GM21737 (cell line): Measurements from ENCODE around the gene IGF2BP2.
"Not testable (repeated sequence)": the region's sequence is repeated elsewhere in the genome, so short reads cannot be mapped to it uniquely, and the experiment has no call there.

ENCODE experiments used
- ATAC-seq: cut with Tn5 transposase; IDR thresholded peaks from one replicate; pipeline ENCODE4 v1.9.1; 2021; ENCODE audit warnings: mild to moderate bottlenecking, moderate library complexity; ENCODE audit not compliant: unreplicated experiment

Gene IGF2BP2

DNA sequence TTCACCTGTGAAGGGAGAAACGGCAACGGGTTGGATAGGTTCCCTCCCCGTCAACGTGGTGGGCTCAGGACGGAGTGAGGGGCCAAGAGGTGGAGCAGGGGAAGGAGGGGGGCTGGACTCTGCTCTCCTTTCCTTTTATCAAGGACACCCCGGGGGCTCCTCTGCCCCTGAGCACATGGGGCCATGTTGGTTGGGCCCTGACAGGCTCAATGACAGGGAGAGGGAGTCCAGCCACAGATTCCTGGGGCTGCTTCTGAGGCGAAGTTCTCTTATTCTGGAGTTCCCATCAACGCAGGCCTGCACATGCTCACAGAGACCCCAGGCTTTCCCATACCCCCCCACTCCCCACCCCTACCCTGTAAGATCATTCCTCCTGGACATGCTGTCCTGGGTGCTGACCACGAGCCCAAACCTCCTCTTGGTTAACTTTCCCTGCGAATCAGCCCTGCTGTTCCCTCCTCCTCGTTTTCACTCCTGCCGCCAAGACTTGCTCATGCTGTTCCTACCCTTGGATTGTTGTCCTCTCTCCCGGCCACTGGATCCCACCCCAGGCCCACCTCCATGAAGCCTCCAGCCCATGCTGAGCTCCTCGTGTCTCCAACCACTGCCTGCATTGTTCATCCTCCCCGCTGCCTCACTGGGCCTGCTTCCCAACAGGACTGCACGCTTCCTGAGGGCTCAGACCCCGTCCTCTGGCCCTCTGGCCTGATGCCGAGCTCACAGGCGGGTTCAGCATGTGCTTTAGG is 177.5 kb downstream of the IGF2BP2 start:
- ATAC-seq = no peak

DNA sequence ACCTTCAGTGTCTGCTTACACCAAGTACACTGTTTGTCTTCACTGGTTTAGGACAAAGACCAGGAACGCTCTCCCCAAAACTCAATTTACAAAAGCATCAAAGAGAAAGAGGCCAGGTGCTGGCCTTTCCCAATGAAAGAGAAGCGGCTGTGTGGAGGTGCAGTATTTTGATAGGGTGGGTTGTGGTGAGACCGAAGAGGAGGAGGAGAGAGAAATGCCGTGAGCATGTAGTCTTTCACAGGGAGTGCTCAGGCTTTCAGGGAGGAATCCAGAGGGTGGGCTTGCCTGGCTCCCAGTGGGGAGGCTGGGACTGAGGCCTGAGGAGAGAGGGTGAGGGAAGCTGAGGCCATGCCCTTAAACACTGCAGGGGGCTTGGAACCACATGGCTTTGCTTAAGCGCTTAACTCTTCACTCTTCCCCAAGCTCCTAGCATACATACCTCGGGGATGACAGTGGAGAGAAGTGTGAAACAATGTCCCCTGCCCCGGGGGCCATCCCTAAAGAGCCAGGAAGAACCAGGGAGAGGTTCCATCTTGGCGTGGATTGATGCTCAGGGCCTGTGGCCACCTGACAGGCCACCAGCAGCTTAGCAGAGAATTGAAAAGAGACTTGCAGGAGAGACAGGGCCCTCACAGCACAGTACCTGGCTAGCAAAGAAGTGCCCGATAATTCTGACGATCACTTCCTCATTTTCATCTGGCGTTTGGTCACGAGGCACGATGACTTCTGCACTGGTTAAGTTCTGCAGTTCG is 178.3 kb downstream of the IGF2BP2 start:
- no peak for ATAC-seq

DNA sequence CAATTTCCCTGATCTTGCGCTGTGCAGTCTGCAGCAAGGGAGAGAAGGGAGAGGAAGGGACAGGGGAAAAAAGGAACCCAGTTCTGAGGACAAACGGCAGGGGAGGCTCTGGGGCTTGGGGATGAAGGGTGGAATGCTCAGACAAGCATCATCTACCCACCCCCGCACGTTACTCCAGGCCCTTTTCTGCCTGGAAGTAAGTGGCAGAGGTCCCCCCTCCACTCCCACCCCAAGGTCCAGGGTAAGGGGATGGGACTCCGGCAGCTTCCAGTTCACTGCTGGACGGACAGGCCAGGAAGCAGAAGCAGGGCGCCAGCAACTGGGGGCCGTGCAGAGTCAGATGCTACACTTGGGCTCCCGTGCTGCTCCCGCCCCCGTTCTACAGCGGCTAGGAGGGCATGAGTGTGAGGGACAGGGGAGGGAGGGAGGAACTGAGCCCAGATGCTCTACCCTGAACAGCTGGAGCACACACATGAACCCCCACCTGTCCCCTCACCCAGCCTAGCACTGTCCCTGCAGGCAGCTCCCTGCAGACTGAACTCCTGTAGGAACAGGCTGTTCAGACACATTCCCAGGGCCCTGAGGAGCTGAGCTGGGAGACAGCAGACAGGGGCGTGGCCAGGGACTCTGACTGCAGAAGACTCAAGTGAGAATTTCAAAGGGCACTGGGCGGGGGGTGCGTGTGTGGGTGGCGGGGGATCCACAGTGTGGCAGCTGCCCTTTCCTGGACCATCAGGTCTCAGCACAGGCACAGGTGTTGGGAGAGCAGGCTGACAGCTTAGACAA is 179.1 kb downstream of the IGF2BP2 start:
- ATAC-seq = no peak

DNA sequence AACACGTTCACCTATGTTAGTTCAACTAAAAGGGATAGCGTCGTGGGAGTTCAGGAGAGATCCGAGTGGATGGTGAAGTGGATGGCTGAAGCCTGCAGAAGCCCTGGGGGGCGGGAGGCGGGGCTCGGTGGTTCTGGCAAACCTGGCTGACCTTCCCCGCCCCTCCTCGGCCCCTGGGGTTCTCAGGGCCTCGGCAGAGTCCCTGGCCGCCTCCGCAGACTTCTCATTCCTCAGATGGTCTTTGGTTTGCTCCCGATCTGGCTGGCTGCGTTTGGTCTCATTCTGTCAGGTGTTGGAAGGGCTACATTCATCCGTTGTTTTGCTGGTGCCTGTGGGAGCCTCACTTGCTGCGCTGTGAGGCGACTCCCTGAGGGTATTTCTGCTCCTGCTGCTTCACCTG is 179.7 kb downstream of the IGF2BP2 start:
- ATAC-seq = not testable (repeated sequence)

DNA sequence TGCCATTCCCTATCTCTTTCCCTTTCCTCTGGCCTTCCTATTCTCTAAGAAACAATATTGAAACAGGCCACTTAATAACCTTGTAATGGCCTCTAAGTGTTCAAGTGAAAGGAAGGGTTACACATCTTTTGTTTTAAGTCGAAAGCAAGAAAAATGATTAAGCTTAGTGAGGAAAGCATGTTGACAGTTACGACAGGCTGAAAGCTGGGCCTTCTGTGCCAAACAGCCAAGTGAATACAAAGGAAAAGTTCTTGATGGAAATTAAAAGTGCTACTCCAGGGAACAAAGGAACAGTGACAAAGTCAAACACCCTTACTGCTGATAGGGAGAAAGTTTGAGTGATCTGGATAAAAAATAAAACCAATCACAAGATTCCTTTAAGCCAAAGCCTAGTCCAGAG is 184.5 kb downstream of the IGF2BP2 start:
- no peak for ATAC-seq

DNA sequence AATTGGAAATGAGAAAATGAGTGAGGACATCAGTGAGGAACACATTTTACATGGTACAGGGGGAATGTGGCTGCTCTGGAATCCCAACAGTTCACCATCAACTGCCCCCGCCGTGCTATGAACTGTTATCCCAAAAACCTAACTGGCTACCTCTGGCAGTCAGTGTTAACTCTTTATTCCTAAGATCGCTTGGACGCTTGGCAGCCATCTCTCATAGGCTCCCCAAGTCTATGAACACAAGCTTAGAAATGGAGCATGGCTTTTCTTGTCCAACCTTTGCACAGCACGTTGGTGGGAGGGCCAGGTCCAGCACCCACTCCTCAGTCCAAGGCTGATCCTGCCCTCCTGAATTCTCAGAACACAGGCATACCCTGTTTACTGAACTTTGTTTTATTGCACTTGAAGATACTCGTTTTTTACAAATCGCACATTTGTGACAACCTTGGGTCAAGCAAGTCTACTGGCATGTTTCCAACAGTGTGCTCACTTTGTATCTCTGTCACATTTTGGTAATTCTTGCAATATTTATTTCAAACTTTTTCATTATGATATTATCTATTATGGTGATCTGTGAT is 185.1 kb downstream of the IGF2BP2 start:
- ATAC-seq = no peak

DNA sequence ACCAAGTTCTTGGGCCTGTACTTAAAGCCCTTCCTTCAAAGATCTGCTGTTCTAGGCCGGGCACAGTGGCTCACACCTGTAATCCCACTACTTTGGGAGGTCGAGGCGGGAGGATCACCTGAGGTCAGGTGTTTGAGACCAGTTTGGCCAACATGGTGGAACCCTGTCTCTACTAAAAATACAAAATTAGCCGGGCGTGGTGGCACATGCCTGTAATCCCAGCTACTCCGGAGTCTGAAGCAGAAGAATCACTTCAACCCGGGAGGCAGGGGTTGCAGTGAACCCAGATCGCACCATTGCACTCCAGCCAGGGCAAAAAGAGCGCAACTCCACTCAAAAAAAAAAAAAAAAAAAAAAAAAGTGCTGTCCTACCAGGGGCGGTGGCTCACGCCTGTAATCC is 186.2 kb downstream of the IGF2BP2 start:
- not testable (repeated sequence) for ATAC-seq

DNA sequence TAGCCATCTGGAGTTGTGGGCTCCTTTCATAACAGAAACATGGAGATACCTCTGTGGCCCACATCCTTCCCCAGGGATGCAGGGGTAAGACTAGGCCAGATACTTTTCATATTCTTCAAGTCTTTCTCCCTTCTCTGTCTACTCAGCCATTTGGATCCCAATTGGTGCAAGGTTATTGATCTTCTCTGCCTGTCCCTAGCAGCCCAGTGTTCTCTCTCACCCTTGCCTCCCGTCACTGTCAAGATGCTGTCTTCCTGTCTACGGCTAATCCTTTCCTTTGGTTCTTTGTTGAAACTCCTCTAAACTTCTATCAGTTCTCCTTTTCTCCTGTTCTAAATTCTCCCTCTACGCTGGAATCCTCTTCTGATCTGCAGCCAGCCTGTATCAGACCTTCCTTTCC is 187.5 kb downstream of the IGF2BP2 start:
- ATAC-seq = no peak

DNA sequence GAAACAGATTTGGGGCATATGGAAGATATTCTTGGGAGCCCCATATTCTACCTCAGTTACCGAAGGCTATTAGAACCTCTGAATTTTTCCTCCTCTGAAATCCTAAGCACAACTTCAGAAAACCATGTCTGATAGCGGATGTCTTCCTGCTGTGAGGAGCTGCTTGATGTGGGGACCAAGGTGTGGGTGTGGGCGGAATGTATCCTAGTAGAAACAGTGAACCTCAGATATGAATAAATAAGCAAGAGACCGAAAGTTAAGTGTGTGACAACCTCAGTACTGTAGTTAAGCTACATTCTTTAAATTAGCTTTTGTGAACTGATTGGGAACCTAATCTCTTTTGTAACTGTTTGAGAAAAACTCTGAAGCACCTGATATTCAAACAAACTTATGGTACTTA is 191.8 kb downstream of the IGF2BP2 start:
- ATAC-seq = no peak

DNA sequence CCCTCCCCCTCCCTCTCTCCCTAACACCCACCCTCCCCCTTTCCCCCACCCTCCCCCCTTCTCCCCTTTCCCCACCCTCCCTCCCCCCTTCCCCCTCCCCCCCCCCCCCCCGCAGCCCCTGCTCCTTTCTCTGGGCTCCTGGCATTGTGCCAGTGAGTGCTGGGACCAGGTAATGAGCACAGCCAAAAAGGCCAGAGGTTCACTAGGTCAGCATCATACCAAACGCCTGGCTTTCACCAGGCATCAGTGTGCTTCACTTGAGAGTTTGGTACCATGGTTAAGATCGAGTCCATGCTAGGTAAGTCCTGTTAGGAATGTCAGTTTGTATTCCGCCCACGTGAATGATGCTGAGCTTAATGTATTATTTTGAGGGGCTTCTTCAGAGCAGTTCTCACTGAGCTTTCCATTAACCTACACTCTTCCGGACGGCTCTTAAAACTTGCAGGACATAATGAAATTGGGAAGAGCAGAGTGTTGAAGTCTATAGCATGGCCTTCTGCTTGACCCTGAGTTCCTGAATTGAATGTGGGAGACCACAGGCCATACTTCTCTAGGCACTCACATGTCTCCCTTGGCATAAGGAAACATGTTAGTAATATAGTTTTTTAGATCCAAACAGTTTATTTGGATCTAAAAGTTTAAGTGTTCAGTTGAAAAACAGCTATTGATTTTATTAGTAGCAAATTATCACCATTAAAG is 193.2 kb downstream of the IGF2BP2 start:
- ATAC-seq = no peak

DNA sequence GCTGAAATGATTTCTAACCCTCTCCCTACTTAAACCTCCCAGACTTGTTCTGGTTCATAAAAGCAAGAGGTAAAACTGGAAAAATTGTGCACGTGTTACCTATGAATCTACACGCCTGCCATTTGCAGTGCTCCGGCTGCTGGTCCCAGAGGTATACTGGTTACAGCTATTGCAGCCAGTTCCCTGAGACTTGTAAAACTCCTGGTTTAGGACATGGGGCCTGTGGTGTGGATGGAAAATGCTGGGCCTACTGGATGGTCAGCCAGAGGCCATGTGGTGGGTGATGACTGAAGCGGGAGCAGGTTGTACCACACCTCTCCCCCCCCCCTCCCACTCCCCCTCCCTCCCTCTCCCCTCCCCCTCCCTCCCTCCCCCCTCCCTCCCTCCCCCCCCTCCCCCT is 193.7 kb downstream of the IGF2BP2 start:
- ATAC-seq = no peak

DNA sequence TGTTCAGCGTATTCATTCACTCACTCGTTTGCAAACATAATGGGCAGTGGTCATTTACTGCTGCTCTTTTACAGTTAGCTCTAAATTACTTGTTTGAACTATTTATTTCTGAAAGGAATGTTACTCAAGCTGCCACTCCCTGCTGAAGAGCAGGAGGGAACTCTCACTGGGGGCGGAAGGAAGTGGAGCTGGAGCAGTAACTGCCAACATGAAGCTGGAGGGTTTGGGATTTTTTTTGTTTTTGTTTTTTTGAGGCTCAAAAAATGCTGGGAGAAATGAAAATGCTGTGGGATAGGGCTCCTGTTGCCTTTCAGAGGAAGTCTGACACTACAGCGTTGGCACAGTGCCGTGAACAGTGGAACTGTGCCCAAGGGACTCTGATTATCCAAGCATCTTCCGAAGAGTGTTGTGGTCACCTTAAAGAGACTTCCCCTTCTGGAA is 194.6 kb downstream of the IGF2BP2 start:
- ATAC-seq = no peak

DNA sequence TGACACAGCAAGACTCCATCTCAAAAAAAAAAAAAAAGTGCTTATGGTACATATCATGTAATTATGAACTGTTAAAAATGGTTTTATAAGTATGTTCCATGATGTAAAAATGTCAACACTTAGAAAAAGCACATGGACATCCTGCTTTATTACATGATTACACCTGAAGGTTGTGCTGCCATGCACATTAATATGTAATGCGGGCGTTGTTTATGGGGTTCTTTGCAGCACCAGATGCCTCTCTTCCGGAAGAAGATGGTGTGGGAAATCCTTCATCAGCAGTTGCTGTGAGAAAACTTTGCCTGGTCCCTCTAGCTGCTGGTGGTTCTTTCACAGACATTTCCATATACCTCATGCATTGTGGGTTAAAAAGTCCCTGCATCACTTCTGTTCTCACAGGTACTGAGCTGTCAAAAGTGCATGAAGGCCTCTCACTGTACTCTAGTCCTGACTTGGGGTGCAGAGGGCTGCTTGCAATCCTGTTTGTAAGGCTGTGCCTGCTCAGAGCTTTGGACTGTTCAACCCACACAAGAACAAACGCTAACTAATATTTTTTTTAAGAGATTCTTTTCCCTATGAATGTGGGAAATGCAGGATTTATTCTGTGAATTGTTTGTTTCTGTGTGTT is 195.2 kb downstream of the IGF2BP2 start:
- ATAC-seq = no peak

DNA sequence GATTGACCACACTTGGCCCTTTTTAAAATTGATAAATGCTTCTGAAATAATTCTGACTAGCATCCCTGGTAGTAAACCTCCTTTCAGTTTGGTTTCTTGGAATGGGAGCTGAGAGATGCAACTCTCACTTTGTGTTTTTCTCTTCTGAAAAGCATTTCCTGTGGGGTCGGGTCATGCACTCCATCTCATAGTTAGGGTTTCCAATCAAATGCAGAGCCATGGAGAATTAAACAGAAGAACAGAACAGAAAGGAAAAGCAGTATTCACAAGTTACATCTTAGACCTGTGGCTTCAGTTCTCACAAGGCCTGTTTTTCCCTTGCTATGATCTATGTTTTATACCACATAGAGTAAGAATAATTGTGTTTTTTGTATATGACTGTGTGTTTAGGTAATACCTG is 199.1 kb downstream of the IGF2BP2 start:
- ATAC-seq = no peak

DNA sequence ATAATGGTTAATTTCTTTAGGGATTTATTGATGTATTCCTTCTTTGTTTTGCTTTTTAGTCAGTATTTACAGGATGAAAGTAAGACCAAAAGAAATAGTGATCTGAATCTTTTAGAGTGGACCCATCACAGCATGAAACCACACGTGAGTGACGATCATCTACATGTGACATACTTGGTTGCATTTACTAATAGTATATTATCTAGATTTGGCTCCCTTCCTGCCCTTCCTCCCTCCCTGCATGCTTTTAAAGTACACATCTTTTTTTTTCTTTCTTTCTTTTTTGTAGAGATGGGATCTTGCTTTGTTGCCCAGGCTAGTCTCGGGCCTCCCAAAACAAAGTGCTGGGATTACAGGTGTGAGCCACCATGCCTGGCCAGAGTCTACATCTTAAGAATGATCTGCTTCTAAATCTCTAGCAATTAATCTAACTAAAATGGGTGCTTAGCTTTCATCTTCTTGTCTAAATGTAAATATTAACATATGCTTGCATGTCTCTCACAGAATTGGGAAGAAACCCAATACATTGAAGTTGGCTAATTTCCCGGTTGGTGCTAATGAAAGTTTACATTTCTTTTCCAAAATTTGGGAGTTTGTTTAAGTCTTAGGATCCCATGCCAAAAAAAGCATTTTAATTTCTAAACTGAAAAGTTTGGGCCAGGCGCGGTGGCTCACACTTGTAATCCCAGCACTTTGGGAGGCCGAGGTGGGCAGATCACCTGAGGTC is 200.7 kb downstream of the IGF2BP2 start:
- no peak for ATAC-seq

DNA sequence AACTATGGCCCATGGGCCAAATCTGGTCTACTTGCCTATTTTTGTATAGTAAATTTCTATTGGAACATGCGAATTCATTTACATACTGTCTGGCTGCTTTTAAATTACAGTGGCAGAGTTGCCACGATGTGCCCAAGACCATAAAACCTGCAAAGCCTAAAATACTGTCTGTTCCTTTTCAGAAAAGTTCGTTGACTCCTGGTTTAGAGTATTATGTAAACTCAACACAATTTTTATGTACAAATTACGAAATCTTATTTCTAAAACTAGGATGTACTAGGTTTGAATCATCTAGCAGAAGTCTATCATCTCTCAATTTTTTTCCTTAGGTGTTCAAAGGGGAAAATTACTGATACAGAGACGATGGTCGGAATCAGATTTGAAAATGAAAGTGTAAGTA is 211.8 kb downstream of the IGF2BP2 start:
- ATAC-seq = no peak

DNA sequence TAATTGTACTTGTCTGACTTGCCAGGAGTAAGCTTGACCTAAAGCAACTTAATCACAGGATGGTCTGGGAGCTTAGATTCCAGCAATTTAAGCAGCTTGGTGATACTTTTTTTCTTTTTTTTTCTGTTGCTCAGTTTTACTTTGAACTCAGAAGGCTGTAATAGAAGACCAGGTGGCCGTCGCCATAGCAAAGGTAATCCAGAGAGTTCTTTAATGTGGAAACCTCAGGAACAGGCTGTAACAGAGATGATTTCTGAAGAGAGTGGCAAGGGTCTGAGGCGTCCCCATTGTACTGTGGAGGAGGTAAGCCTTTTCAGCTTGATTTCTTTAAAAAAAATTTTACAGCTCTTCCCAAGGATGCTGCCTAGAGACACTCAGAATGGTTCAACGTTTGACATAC is 218.6 kb downstream of the IGF2BP2 start:
- ATAC-seq = no peak

DNA sequence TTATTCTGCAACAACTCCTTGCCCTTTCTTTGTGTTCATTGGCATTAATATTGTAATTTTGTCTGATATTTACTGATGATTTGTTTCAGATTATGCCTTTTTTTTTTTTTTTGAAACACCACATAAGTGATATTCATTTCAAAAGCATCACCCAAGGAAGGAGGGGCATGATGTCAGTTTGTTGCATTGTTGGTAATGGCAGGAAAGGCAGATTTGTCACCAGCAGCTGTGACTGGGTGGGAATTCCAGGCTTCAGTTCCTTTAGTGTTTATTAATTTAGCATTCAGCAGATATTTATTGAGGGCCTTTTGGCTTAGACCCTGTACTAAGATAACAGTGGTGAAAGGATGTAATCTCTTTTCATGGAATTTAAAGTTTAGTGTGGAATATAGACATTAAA is 219.3 kb downstream of the IGF2BP2 start:
- no peak for ATAC-seq

DNA sequence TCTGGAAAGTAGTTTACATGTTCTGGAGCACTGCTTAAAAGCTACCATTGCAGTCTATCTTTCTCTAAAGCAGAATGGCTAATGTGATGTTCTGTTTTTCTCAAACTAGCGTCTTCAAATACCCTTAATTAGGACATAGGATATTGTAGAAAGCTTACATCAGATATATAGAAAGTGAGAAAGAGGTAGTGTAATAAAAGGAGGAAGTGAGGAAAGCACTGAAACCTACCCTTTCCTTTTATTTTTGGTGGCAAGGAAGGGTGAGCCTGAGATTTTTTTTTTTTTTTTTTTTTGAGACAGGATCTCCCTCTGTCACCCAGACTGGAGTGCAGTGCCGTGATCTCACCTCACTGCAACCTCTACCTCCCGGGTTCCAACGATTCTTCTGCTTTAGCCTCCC is 229.3 kb downstream of the IGF2BP2 start:
- no peak for ATAC-seq

DNA sequence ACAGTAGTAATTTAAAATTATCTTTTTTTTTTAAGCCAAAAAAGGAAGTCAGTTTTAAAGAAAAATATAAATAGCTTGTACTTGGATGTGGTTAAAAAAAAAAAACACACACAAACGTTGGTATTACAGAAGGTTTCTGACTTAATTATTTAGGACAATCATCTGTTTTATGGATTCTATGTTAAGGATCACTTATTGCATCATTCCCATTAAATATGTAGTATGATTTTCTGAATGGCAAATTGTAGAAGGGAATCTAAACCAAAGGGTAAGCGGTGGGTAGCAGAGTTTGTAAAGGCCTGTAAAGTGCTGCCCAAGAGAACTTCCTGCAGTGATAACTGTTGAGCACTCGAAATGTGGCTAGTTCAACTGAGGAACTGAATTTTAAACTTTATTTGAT is 230.8 kb downstream of the IGF2BP2 start:
- no peak for ATAC-seq
